IPS-18c (cell line): ENCODE data around the gene TMEM175.
"Not testable (repeated sequence)": the region's sequence is repeated elsewhere in the genome, so short reads cannot be mapped to it uniquely, and the experiment has no call there.

Experiments used
- H3K4me3 ChIP-seq: 2 replicates; pipeline ENCODE4 v1.7.0; 2013; ENCODE audit warnings: low read depth, mild to moderate bottlenecking, low read length, moderate library complexity; ENCODE audit not compliant: insufficient read depth
- H3K9me3 ChIP-seq: one replicate; pipeline ENCODE4 v1.6.1; 2013; ENCODE audit warnings: mild to moderate bottlenecking, low read length, moderate library complexity; ENCODE audit not compliant: control insufficient read depth, insufficient read depth

Gene TMEM175

DNA sequence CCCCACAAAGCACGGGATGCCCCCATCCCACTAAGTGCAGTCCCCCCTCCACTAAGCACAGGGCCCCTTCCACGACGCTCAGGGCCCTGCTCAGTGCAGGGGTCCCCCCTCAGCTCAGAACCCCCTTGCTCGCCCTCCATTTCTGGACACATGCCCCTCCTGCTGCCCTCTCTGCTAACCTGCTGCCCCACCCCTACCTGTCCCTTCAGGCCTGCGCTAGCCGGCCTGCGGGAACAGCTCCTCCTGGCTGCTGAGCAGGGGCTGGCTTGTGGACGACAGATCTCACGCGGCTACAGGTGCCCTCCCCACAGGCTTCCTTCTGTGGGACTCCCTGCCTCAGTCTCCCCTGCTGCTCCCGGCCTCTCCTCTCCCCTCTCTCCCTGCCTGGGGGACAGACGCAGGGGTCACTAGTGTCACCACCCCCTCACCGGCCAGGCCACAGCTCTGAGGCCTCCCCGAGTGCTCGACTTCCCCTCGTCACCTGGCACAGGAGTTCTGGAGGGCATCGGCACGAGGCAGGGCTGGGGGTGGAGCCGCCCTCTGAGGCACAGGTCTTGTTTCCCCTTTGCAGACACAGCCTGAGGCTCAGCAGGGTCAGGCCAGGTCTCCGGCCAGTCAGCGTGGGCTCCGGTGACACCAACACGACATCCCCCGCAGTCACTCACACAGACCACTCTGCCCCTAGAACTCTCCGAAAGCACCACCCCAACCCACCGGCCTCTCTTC, 21.7 kb upstream of the TMEM175 start:
- Histone ChIP-seq H3K9me3 (no peaks in the 10 kb centered on the region), H3K4me3 (no peak overlapping the region)

DNA sequence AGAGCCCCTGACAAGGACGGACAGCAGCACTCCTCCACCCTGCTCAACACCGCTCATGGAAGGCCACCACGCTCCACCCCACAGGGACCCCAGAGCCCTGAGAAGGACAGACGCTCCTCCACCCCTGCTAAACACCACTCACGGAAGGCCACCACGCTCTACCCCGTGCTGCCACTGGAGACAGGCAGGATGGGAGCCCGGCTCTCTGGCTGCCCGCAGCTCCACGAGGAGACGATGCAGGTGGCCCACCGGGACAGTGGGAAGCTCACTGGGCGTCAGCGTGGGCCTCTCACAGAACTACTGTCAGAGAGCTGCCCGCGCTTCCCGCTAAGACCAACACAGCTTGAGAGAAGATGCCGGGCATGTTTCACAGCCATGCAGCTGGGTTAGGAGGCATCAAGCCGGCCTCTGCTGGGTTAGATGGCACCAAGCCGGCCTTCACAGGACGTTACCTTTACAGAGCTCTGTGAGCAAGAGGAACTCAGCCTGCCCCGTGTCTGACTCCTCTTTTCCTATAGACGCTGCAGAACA, 21.0 kb upstream of the TMEM175 start:
- H3K4me3 ChIP-seq, result no peak overlapping the region
- no peaks in the 10 kb centered on the region for H3K9me3 ChIP-seq

DNA sequence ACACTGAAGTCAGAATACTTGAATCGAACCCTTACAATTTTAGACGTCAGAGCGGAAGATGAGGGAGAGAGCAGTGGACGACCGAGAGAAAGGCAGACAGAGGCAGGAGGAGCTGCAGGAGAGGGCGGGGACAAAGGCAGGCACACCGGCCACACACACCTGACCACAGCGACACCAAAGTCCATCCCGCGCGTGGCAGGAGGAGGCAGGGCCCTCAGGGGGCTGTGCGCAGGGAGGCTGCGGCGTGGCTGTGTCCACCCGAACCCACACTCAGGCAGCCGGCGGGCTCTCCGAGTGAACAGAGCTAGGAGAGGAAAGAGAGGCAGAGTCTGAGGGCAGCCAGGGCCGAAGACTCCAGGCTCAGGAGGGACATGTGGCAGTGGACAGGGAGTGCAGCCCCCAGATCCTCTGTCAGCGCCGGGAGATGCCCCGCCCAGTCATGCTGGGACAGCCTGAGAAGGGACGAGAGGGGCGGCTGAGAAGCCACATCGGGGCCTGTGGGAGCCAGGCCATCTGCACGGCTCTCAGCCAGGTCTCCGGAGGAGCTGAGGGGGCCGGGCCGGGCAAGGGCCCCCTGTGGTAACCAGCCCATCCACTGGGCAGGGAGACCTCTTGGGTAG, 20.3 kb upstream of the TMEM175 start:
- Histone ChIP-seq H3K4me3 (no peak overlapping the region), H3K9me3 (no peaks in the 10 kb centered on the region)

DNA sequence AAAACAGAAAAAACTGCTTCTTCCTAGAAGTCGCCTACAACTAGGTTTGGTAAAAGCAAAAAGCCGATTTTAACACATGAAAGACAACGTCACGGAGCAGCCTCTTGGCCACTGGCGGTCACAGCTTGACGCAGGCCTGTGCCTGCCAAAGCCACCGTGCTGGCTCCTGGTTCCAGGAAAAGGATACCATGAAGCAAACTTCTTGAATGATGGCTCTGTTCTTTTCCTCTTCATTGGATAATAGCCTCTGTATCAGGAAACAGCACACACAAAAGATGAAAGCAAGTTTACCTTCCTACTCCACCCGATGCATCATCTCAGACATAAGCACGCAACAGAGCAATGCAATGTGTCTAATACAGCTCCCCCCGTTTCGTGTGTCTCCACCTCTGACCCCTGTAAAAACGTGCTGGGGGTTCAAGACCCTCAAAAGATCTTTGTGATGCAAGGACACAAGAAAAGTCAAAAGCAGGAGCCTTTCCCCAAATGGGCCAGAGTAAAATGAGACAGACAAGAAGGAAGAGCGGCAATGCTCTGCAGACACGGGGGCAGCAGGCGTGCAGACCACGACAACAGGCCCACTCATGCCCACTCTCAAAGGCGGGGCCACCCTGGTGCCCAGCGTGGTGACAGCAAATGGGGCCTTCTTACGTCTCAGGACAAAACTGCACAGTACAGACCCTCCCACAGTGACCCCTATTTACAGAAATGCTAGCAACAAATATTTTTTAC, 19.5 kb upstream of the TMEM175 start:
- no peaks in the 10 kb centered on the region for H3K9me3 ChIP-seq
- no peak overlapping the region for H3K4me3 ChIP-seq

DNA sequence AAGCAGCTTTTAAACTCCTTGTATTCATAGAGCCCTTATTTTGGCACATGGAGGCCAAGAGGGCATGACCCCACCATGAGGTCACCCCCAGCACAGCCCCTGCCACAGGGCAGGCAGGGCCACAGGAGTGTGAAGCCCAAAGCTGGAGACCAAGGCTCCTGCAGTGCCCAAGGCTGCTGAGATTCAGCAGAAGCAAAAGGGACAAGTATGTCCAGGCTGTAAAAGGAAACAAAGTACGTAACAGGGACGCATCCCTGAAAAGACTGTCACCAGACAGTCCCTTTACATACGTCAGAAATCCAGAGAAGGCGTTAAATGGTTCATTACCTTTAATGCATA, 19.0 kb upstream of the TMEM175 start:
- H3K4me3 ChIP-seq, result no peak overlapping the region
- H3K9me3 ChIP-seq, result no peaks in the 10 kb centered on the region

DNA sequence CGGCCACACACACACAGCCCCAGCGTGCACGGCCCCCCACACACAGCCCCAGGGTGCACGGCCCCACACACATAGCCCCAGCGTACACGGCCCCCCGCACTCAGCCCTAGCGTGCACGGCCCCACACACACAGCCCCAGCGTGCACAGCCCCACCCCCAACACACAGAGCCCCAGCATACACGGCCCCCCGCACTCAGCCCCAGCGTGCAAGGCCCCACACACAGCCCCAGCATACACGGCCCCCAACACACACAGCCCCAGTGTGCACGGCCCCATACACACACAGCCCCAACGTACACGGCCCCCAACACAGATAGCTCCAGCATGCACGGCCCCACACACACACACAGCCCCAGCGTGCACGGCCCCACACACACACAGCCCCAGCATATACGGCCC, 17.7 kb upstream of the TMEM175 start:
- Histone ChIP-seq H3K4me3 (no peak overlapping the region), H3K9me3 (no peaks in the 10 kb centered on the region)

DNA sequence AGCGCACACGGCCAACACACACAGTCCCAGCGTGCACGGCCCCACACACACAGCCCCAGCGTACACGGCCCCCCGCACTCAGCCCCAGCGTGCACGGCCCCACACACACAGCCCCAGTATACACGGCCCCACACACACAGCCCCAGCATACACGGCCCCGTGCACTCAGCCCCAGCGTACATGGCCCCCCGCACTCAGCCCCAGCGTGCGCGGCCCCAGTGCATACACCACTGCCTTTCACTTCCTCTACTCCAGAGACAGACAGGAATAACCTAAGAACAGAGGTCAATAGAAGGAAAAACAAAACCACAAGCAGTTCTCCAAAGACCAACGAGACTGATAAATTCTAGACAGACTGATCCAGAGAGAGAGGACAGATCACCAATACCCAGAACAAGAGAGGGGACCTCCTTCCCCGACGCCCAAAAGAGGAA, 17.2 kb upstream of the TMEM175 start:
- H3K4me3 ChIP-seq, result no peak overlapping the region
- H3K9me3 ChIP-seq, result no peaks in the 10 kb centered on the region

DNA sequence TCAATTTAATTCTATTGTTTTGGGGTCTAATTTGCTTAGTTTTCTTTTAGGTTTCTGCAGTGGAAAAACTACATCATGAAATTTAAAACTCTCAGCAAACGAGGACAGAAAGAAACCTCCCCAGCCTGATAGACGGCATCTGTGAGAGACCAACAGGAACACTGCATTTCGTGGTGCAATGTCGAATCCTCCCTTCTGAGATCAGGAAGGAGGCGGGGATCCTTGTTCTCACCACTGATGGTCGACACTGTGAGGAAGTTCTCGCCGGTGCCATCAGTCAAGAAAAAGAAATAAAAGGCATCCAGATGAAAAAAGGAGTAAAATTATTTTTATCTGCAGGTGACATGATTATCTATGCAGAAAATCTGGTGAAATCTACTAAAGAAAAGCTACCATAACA, 16.7 kb upstream of the TMEM175 start:
- Histone ChIP-seq H3K4me3 (no peak overlapping the region), H3K9me3 (no peaks in the 10 kb centered on the region)

DNA sequence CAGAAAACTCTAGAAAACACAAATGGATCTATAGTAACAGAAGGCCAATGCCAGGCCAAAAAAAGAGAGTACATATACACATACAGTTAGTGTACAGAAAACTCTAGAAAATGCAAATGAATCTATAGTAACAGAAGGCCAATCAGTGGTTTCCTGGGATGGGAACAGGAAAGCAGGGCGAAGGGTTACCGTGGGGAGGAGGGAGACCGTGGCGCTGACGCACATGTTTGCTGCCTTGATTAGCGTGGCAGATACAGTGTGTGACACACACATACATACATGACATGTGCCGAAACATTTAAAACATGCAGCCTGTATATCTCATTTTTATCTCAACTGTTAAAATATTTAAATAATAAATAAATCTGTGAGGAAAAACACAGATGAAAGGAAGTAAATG, 14.8 kb upstream of the TMEM175 start:
- H3K4me3 ChIP-seq, result no peak overlapping the region
- no peaks in the 10 kb centered on the region for H3K9me3 ChIP-seq

DNA sequence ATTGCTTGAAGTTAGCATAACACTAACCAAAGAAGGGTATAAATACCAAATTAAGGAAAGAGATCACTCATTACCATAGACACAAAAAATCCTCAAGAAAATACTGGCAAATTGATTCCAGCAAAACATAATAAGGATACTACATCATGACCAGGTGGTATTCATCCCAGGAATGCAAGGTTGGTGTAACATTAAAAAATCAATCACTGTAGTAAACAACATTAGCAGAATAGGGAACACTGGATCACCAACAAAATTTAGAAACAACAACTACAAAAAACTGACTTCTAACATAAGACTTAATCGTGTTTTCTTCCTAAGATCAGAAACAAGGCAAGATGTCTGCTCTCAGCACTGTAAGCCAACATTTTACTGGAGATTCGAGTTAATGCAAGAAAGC, 14.3 kb upstream of the TMEM175 start:
- Histone ChIP-seq H3K4me3 (no peak overlapping the region), H3K9me3 (no peaks in the 10 kb centered on the region)

DNA sequence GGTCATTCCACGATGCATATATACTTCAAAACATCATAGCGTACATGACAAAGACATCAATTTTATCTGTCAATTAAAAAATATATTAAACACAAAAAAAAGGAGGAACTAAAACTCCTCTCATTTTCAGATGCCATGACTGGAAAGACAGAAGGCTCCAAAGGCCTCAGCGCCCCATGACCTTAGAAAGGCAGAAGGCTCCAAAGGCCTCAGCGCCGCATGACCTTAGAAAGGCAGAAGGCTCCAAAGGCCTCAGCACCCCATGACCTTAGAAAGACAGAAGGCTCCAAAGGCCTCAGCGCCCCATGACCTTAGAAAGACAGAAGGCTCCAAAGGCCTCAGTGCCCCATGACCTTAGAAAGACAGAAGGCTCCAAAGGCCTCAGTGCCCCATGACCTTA, 13.7 kb upstream of the TMEM175 start:
- H3K9me3 ChIP-seq, H3K4me3 ChIP-seq: not testable (repeated sequence)

DNA sequence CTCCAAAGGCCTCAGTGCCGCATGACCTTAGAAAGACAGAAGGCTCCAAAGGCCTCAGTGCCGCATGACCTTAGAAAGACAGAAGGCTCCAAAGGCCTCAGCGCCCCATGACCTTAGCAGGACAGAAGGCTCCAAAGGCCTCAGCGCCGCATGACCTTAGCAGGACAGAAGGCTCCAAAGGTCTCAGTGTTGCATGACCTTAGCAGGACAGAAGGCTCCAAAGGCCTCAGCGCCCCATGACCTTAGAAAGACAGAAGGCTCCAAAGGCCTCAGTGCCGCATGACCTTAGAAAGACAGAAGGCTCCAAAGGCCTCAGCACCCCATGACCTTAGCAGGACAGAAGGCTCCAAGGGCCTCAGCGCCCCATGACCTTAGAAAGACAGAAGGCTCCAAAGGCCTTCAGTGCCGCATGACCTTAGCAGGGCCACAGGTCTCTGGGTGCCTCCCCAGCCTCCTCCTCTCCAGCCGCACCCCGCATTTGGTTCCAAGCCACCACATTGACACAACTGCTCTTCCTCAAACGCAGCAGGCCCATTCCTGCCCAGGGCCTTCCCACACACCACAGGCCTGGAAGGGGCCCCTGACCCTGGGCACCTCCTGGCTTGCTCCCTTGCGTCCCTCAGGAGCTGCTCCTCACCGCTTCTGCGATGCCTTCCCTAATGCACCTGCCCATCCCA, 13.1 kb upstream of the TMEM175 start:
- H3K9me3 ChIP-seq, H3K4me3 ChIP-seq: not testable (repeated sequence)

DNA sequence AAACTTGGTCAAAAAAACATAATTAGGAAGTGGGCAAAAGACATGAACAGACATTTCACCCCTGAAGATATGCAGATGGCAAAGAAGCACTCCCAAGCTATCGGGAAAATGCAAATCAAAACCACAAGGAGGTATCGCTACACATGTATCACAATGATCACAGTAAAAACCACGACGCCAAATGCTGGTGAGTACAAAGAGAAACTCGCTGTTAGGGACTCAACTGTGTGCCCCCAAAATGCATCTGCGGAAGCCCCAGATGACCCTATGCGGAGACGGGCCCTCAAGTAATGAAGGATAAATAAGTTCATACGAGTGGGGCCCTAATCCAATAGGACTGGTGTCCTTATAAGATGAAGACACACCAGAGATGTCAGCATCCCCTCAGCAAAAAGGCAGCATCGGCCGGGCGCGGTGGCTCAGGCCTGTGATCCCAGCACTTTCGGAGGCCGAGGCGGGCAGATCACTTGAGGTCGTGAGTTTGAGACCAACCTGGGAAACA, 10.4 kb upstream of the TMEM175 start:
- Histone ChIP-seq H3K4me3 (no peak overlapping the region), H3K9me3 (no peaks in the 10 kb centered on the region)

DNA sequence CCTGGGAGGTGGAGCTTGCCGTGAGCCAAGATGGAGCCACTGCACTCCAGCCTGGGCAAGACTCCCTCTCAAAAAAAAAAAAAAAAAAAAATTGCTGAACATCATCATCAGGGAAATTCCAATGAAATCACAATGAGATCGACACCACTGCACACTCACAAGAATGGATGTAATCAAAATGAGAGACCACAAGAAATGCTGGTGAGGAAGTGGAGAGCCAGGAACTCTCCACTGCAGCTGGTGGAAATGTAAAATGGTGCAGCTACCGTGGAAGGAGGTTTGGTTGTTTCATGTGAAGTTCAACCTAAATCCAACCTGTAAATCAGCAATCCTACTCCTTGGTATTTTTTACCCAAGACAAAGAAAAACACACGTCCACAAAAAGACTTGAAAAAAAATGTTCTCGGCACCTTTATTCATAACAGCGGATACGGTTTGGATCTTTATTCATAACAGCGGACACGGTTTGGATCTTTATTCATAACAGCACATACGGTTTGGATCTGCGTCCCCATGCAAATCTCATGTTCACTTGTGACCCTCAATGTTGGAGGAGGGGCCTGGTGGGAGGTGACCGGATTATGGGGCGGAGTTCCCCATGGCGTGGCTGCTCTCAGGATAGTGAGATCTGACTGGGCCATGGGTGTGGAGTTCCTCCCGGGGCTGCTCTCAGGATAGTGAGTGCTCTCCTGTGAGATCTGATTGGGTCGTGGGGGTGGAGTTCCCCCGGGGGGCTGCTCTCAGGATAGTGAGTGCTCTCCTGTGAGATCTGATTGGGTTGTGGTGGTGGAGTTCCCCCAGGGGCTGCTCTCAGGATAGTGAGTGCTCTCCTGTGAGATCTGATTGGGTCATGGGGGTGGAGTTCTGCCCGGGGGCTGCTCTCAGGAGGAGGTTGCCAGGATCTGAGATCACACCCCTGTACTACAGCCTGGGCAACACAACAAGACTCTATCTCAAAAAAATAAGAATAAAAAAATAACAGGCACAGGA, 7.9 kb upstream of the TMEM175 start:
- no peaks in the 10 kb centered on the region for H3K9me3 ChIP-seq
- H3K4me3 ChIP-seq, result no peak overlapping the region

DNA sequence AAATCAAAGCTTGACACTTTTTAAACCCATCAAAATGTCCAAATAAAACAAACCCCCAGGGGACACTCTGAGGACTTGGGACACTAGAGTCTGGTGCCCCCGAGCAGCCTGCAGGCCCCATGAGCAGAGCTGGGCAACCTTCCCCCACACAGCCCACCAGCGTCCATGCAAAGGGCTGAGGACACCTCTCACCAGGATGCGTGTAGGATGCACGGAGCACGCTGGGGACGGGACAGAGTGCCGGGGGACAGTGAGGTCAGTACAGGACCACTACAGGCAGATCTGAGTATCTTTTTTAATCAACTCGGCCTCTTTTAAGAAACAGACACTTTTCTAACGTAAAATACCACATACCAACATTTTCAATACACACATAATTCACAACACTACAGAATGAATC, 7.1 kb upstream of the TMEM175 start:
- H3K4me3 ChIP-seq, result no peak overlapping the region
- no peaks in the 10 kb centered on the region for H3K9me3 ChIP-seq

DNA sequence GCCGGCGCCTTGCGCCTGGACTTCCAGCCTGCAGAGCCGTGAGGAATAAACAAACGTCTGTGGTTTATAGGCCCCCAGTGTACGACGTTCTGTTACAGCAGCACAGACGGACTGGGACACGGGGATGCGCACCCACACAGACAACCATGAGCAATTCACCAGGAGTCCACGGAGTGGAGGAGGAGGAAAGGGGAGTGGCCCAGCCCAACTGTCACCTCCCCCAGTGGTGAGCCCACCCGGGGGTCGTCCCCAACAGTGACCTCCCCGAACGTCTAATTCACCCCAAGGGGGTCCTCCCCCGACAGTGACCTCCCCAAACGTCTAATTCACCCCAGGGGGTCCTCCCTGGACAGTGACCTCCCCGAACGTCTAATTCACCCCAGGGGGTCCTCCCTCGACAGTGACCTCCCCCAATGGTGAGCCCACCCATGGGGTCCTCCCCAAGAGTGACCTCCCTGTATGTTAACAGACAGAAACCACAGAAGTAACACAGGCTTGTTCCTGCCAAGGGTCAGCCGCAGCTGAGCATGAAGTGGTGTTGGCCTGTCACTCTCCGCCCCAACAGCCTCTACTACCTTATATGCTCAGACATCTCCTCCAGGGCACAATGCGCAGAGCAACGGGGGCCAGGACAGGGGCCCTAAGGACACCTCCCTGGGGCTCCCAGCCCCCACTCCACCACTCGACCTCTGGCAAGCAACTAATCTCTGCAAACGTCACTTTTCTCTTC, 6.3 kb upstream of the TMEM175 start:
- H3K9me3 ChIP-seq, result no peaks in the 10 kb centered on the region
- no peak overlapping the region for H3K4me3 ChIP-seq
